Upper lobe of left lung (tissue), 6 donors: ENCODE measurements around the gene CHST8. TPM values are rescaled to one million over a fixed set of nuclear protein-coding genes. Genes with fewer than 3 reads are reported as not detected.
A peak's percentile ranks its signal among the peaks of the same experiment; 100 is the strongest.

ENCODE experiments used
- ATAC-seq, 2 donors: fragments of 200-7000 bp; cut with Tn5 transposase; one replicate each; pipeline ENCODE4 v1.9.1; 2022; ENCODE audit warnings: mild to moderate bottlenecking in 2 of 2, moderate library complexity in 2 of 2; ENCODE audit not compliant: low FRiP score in 2 of 2
- DNase-seq, 2 donors: peaks; one replicate each; pipeline ENCODE4 v3.0.0-alpha.2; 2019 to 2020
- H3K27ac ChIP-seq, 4 donors: fragments of 200-600 bp; sonication (generic); one replicate each; pipeline ENCODE4 v1.5.1; 2016 to 2019
- H3K27me3 ChIP-seq, 4 donors: fragments of 200-600 bp; sonication (generic); one replicate each; pipeline ENCODE4 v1.5.1; 2017 to 2019
- H3K36me3 ChIP-seq, 4 donors: fragments of 200-600 bp; sonication (generic); one replicate each; pipeline ENCODE4 v1.5.1; 2016 to 2019
- H3K4me1 ChIP-seq, 4 donors: fragments of 200-600 bp; sonication (generic); one replicate each; pipeline ENCODE4 v1.5.1; 2018 to 2019
- H3K4me3 ChIP-seq, 4 donors: fragments of 200-600 bp; sonication (generic); one replicate each; pipeline ENCODE4 v1.5.1; 2017 to 2019; ENCODE audit warnings: mild to moderate bottlenecking in 2 of 4, moderate library complexity in 1 of 4
- H3K9me3 ChIP-seq, 4 donors: fragments of 200-600 bp; sonication (generic); one replicate each; pipeline ENCODE4 v1.5.1; 2018 to 2019
- CTCF ChIP-seq, 6 experiments: fragments of 450-650 bp in 4 of 6; fragments of 200-600 bp in 2 of 6; sonication (generic) in 2 of 6; IDR thresholded peaks; one replicate each; pipeline ENCODE4 v1.5.1; 2016 to 2019; ENCODE audit warnings: antibody characterized with exemption in 6 of 6
- EP300 ChIP-seq, 4 donors: sonication (generic); formaldehyde crosslinking; IDR thresholded peaks; one replicate each; pipeline ENCODE4 v1.5.1; 2017; ENCODE audit warnings: antibody characterized with exemption in 4 of 4, control low read depth in 2 of 4
- POLR2A ChIP-seq, 4 donors: fragments of 450-650 bp; IDR thresholded peaks; one replicate each; pipeline ENCODE4 v1.5.1; 2016 to 2017; ENCODE audit warnings: antibody characterized with exemption in 4 of 4, mild to moderate bottlenecking in 2 of 4
- POLR2AphosphoS5 ChIP-seq, 2 donors: sonication (generic); formaldehyde crosslinking; IDR thresholded peaks; one replicate each; pipeline ENCODE4 v1.5.1; 2017; ENCODE audit warnings: antibody characterized with exemption in 2 of 2
- WGBS, 2 donors: methylation state at CpG; one replicate each; pipeline ENCODE4 v1.1.5; 2017 to 2018; 5-methylcytosine and 5-hydroxymethylcytosine counted together
- total RNA-seq, 6 donors: library from RNA; depleted of rRNA in 4 of 6; stranded (reverse); fragments of >200 nt in 4 of 6; gene quantifications; one replicate each; pipeline versions ENCODE4 v1.1.0 to v1.2.1, GENCODE V29; 2016 to 2021
- donor health status: DM: no; HTN: no; CAD: no; lungs with moderate emphysema.
- donor health status: DM: no; HTN: yes; CAD: no; lungs with severe emphysema.

Gene CHST8
- total RNA-seq, 6 donors from 2014 or later = 0.46 to 3.1 (median 0.72) TPM; not detected in 2

GRCh38 chr19:33754361-33754760 lies 132.6 kb downstream of the CHST8 start:
- DNase-seq (no peak), ATAC-seq (no peak)
- 69 to 75% methylated on average over 6 to 7 of the region's 7 CpGs for WGBS, 2 donors
- no peaks in the 10 kb centered on the region for H3K36me3 ChIP-seq
- no peak overlapping the region for H3K27ac ChIP-seq
- TF ChIP-seq CTCF (IDR thresholded peaks at IDR 0.05) (no peak), EP300 (IDR thresholded peaks at IDR 0.05) (no peak), POLR2AphosphoS5 (IDR thresholded peaks at IDR 0.05) (no peak), POLR2A (IDR thresholded peaks at IDR 0.05) (no peak)
- peaks cover 7 to 12% (median 8%) of the 10 kb centered on the region in 4 donors for H3K4me1 ChIP-seq
- no peaks in the 10 kb centered on the region for H3K27me3 ChIP-seq
- H3K9me3 ChIP-seq = no peaks in the 10 kb centered on the region
- H3K4me3 ChIP-seq = no peak overlapping the region

GRCh38 chr19:33755099-33756035 lies 133.6 kb downstream of the CHST8 start:
- H3K27ac ChIP-seq = no peak overlapping the region
- ATAC-seq (no peak), DNase-seq (no peak)
- WGBS, 2 donors = 67% methylated on average over 20 to 26 of the region's 26 CpGs
- no peak overlapping the region for H3K4me3 ChIP-seq
- H3K4me1 ChIP-seq = peaks cover 7 to 12% (median 8%) of the 10 kb centered on the region in 4 donors
- TF ChIP-seq POLR2AphosphoS5 (IDR thresholded peaks at IDR 0.05) = no peak
- no peak for TF ChIP-seq CTCF (IDR thresholded peaks at IDR 0.05)
- TF ChIP-seq EP300 (IDR thresholded peaks at IDR 0.05) = no peak
- TF ChIP-seq POLR2A (IDR thresholded peaks at IDR 0.05) = no peak
- no peaks in the 10 kb centered on the region for H3K9me3 ChIP-seq
- no peaks in the 10 kb centered on the region for H3K27me3 ChIP-seq
- no peaks in the 10 kb centered on the region for H3K36me3 ChIP-seq

- Histone ChIP-seq H3K4me1 (peaks cover 7 to 12% (median 8%) of the 10 kb centered on the region in 4 donors), H3K36me3 (no peaks in the 10 kb centered on the region), H3K9me3 (no peaks in the 10 kb centered on the region), H3K27me3 (no peaks in the 10 kb centered on the region), H3K4me3 (no peak overlapping the region), H3K27ac (no peak overlapping the region)
- no peak for ATAC-seq
- DNase-seq = no peak
- 80 to 81% methylated on average over 11 of the region's 11 CpGs for WGBS, 2 donors
- TF ChIP-seq POLR2AphosphoS5 (IDR thresholded peaks at IDR 0.05) (no peak), CTCF (IDR thresholded peaks at IDR 0.05) (no peak), EP300 (IDR thresholded peaks at IDR 0.05) (no peak), POLR2A (IDR thresholded peaks at IDR 0.05) (no peak)
Observed at GRCh38 chr19:33756177-33756576, 134.4 kb downstream of the CHST8 start.

GRCh38 chr19:33758541-33759013 lies 136.8 kb downstream of the CHST8 start:
- peak in 1 of 2 donors; percentile 54 for DNase-seq

More at GRCh38 chr19:33758541-33759013, 136.8 kb downstream of the CHST8 start:
- 21 to 28% methylated on average over 10 to 12 of the region's 12 CpGs for WGBS, 2 donors
- Histone ChIP-seq H3K27me3 (no peaks in the 10 kb centered on the region), H3K4me3 (no peak overlapping the region), H3K27ac (peak overlapping the region in 1 of 4 donors; percentile 39), H3K4me1 (peaks cover 7 to 12% (median 8%) of the 10 kb centered on the region in 4 donors), H3K9me3 (no peaks in the 10 kb centered on the region), H3K36me3 (no peaks in the 10 kb centered on the region)
- ATAC-seq = peak; percentile 6 to 72
- no peak for TF ChIP-seq EP300 (IDR thresholded peaks at IDR 0.05)
- TF ChIP-seq CTCF (IDR thresholded peaks at IDR 0.05) = no peak
- peak in 1 of 4 donors; percentile 17 for TF ChIP-seq POLR2A (IDR thresholded peaks at IDR 0.05)
- TF ChIP-seq POLR2AphosphoS5 (IDR thresholded peaks at IDR 0.05) = no peak
